ENCODE data around the gene MAML3.

MAML3 gene

DNA sequence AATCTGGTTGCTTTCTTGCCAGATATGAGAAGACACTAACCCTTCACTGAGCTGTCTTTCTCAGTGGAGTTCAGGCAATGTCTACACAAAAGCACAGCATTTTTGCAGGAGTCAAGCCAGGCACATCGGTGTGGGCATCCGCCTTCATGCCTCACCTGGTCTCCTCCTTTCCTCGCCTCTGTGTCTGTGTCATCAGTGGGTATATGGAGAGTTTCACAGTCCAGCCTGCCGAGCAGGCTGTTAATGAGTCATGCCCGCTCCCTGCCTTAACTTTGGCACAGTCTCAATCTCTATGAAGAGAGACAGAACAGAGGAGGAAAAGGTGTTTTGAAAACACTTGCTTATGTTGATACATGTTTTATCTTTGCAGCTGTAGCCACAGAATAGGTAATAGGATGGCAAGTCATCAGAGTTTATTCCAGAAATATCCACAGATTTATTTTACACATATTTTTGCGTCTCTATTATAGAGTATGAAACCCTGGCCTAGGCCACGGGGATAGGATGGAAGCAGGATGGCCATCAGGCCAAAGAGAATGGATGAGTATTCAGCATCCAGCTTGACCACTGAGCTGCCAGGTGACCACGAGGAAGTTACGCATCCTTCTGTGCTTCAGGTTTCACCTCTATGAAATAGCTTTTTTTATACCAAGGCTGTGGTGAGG is 32.8 kb upstream of the MAML3 start:
- no peak for DNase-seq (ENCODE audit: low spot score)
- TF ChIP-seq, protein P1, sequence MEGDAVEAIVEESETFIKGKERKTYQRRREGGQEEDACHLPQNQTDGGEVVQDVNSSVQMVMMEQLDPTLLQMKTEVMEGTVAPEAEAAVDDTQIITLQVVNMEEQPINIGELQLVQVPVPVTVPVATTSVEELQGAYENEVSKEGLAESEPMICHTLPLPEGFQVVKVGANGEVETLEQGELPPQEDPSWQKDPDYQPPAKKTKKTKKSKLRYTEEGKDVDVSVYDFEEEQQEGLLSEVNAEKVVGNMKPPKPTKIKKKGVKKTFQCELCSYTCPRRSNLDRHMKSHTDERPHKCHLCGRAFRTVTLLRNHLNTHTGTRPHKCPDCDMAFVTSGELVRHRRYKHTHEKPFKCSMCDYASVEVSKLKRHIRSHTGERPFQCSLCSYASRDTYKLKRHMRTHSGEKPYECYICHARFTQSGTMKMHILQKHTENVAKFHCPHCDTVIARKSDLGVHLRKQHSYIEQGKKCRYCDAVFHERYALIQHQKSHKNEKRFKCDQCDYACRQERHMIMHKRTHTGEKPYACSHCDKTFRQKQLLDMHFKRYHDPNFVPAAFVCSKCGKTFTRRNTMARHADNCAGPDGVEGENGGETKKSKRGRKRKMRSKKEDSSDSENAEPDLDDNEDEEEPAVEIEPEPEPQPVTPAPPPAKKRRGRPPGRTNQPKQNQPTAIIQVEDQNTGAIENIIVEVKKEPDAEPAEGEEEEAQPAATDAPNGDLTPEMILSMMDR (IDR thresholded peaks at IDR 0.05; ENCODE audit: borderline replicate concordance, control extremely low read depth, extremely low read depth, insufficient read depth, missing control alignments): no peak
- in situ Hi-C loops (cut with MboI; ENCODE audit: low sequenced_read_pairs, unreplicated experiment): no loop called here

DNA sequence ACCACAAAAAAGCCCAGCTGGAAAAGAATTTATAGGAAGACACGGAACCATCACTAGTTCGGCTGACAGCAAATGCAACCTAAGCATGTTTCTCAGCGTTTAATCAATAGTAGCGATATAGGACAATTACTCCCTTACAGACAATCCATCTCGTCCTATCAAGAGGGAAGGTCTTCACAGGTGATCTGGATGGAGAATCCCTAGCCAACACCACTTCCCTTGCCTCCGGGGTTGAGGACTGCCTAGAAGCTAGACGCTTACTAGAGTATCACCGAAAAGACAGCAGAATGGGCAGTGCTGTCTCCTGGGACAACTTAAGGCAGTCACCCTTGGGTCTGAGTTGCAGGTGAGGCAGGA is 32.1 kb upstream of the MAML3 start:
- TF ChIP-seq, protein P1 (IDR thresholded peaks at IDR 0.05; ENCODE audit: borderline replicate concordance, control extremely low read depth, extremely low read depth, insufficient read depth, missing control alignments): no peak
- in situ Hi-C loops (cut with MboI; ENCODE audit: low sequenced_read_pairs, unreplicated experiment): no loop called here
- DNase-seq (ENCODE audit: low spot score): no peak

DNA sequence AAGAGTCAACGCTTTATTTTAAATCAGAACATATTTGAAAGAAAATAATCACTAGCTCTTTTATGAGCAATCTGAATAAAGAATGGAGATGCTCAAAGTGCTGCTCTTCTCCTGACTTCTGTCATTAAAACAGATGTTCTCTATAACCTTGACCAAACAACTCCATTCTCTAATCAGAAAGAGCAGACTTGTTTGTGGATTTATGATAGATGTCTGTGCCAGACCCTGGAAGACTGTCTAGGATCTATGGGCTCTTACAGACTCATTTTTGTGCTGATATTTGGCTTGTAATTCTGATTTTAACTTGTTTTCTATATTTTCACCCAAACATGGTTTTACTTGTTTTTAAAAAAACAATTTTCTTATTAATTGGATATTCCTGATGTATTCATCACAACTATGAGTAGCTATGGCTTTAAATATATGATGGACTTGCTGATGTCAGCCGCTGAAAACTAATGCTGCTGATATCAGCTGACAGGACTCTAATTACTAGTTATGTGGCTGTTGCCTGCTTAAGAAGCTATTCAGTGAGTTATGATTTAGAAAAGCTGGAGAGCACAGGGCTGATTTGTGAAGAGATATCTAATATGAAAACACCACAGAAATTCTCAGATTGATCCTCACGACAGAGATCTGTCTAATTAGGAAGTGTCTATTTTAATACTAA is 31.6 kb upstream of the MAML3 start:
- in situ Hi-C loops (cut with MboI; ENCODE audit: low sequenced_read_pairs, unreplicated experiment): no loop called here
- DNase-seq (ENCODE audit: low spot score): no peak
- TF ChIP-seq, protein P1 (IDR thresholded peaks at IDR 0.05; ENCODE audit: borderline replicate concordance, control extremely low read depth, extremely low read depth, insufficient read depth, missing control alignments): no peak

DNA sequence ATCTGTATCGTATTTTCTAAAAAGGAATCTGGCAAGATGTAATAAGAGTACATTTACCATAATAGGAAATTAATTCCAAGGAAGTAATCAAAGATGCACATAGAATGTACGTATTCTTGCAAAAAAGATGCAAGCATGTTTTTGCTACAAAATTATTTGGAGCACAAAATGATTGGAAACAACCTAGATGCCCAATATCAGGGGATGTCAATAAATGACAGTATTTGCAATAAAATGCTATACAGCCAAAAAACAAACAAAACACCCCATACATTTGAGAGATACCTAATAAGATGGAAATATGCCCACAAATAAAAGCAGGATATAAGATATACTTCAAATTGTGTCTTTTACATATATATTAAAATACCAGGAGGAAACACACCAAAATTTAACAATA is 29.3 kb upstream of the MAML3 start:
- in situ Hi-C loops (cut with MboI; ENCODE audit: low sequenced_read_pairs, unreplicated experiment): no loop called here
- TF ChIP-seq, protein P1 (IDR thresholded peaks at IDR 0.05; ENCODE audit: borderline replicate concordance, control extremely low read depth, extremely low read depth, insufficient read depth, missing control alignments): no peak
- no peak for DNase-seq (ENCODE audit: low spot score)

DNA sequence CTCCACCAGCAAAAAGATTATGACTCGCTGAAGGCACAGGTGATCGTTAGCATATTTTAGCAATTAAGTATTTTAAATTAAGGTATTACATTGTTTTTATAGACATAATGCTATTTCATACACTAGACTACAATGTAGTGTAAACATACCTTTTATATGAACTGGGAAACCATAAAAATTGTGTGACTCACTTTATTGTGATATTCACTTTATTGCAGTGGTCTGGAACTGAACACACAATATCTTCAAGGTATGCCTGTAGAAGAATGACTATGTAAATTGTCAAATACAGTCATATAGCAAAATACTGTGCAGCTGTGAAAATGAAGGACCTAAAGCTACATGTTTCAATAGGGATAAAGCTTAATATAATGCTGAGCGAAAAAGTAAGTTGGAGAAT is 26.6 kb upstream of the MAML3 start:
- no peak for DNase-seq (ENCODE audit: low spot score)
- TF ChIP-seq, protein P1 (IDR thresholded peaks at IDR 0.05; ENCODE audit: borderline replicate concordance, control extremely low read depth, extremely low read depth, insufficient read depth, missing control alignments): no peak
- in situ Hi-C loops (cut with MboI; ENCODE audit: low sequenced_read_pairs, unreplicated experiment): no loop called here

DNA sequence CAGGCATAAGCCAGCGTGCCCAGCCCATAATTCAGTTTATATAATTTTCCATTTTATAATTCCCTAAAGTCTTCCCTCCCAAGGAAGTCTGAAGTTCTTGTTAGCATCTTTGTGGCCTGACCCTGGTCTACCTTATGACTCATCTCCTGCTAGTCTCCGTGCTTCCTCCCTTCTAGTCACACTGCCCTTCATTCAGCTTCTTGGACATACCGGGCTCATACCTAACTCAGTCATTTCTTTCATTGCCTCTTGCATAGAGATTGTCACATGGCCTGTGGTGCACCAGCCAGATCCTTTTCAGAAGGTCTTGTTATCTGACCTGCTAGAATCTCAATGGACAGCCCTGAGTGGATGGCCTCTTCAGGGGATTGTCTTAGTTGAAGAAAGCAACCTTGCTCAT is 22.8 kb upstream of the MAML3 start:
- DNase-seq (ENCODE audit: low spot score): no peak

More for the DNA sequence above, 22.8 kb upstream of the MAML3 start:
- TF ChIP-seq, protein P1 (IDR thresholded peaks at IDR 0.05; ENCODE audit: borderline replicate concordance, control extremely low read depth, extremely low read depth, insufficient read depth, missing control alignments): no peak
- in situ Hi-C loops (cut with MboI; ENCODE audit: low sequenced_read_pairs, unreplicated experiment): no loop called here
